ENCODE measurements around the gene ALKBH4. TPM values are rescaled to one million over a fixed set of nuclear protein-coding genes. Genes with fewer than 3 reads are reported as not detected.

ALKBH4 gene
- total and polyA plus RNA-seq, 10 of the 15 experiments (the other 5 are each of a cell fraction or from before 2014, with no cell fraction given), result 4.1 to 16.9 (median 11.3) TPM

DNA sequence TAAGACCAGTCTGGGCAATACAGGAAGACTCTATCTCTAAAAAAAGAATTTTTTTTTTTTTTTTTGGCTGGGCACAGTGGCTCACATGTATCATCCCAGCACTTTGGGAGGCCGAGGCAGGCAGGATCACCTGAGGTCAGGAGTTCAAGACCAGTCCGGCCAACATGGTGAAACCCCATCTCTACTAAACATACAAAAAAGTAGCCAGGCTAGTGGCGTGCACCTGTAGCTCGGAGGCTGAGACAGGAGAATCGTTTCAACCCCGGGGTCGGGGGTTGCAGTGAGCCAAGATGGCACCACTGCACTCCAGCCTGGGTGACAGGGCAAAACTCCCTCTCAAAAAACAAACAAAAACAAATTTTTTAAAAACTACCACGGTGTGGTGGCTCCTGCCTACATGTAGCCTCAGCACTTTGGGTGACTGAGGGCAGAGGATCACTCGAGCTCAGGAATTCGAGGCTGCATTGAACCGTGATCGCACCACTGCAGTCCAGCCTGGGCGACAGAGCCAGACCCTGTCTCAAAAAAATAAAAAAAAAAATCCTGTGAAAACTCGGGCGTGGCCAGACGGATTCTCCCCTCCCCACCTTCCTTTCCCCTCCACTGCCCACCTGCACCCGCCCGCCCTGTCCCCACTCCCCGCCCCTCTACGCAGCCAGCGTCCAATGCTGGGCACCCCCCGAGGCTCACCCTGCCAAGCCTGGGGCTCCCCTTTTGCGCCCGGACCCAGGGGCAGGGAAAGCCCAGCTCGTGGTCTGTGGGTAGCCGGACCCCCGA is 32.0 kb downstream of the ALKBH4 start:
- Histone ChIP-seq H3K79me2 (ENCODE audit: control insufficient read depth, insufficient read depth, low read length) (peaks cover 35% of the 10 kb centered on the region), H3K9me3 (replicated peaks; ENCODE audit: control insufficient read depth, insufficient read depth, low read length) (no peaks in the 10 kb centered on the region), H3K4me2 (ENCODE audit: control insufficient read depth, insufficient read depth) (peak overlapping the region; percentile 92), H2AFZ (ENCODE audit: control insufficient read depth, low read depth, low read length) (peak overlapping the region; percentile 54), H3K36me3 (ENCODE audit: control insufficient read depth in 2 of 2, insufficient read depth in 2 of 2, low read length in 1 of 2) (peaks cover 3 to 5% of the 10 kb centered on the region in 2 experiments; a peak in 3 of 4 replicates), H3K4me3 (peak overlapping the region; percentile 72), H3K9ac (ENCODE audit: control insufficient read depth, insufficient read depth, low read length) (peak overlapping the region; percentile 72), H4K20me1 (ENCODE audit: control insufficient read depth, insufficient read depth) (no peaks in the 10 kb centered on the region), H3K4me1 (ENCODE audit: control insufficient read depth, insufficient read depth, low read length) (peaks cover 36% of the 10 kb centered on the region), H3K27me3 (replicated peaks in 1 of 2; ENCODE audit: control insufficient read depth in 2 of 2, insufficient read depth in 2 of 2, low read length in 1 of 2) (no peaks in the 10 kb centered on the region), H3K27ac (ENCODE audit: control insufficient read depth, insufficient read depth) (peak overlapping the region; percentile 93)
- under 1% methylated on average over 15 of the region's 27 CpGs for WGBS (ENCODE audit: insufficient coverage, insufficient replicate concordance, low lambda C conversion rate, missing lambda C conversion rate)
- intact Hi-C loops (cut with micrococcal nuclease; ENCODE audit: unreplicated experiment) (loop anchor here (1.0 kb wide), 1 partner anchor 10 kb away; no protein-coding TSS in a partner anchor), in situ Hi-C loops (cut with MboI) (no loop called here)
- ATAC-seq, result peak; percentile 66
- ChIA-PET SMC1A (ENCODE audit: uncharacterized antibody, unreplicated experiment) (interaction anchor here (0.9 to 1.7 kb wide), 8 partner anchors 8 to 36 kb away, joined by 3 to 6 read pairs (median 4); no protein-coding TSS in a partner anchor), RAD21 (ENCODE audit: unreplicated experiment) (interaction anchor here (1.0 to 2.8 kb wide), 6 partner anchors 11 to 34 kb away, joined by 3 to 26 read pairs (median 6); no protein-coding TSS in a partner anchor), POLR2A (interaction anchor here (0.5 to 13.0 kb wide), 11 partner anchors 8 to 1331 kb away, joined by 3 to 210 read pairs (median 4); partner anchors contain the start of genes ALKBH4 and LRWD1), CTCF (interaction anchor here (1.2 to 5.0 kb wide), 4 partner anchors 9 to 26 kb away, joined by 3 to 39 read pairs (median 5); no protein-coding TSS in a partner anchor)
- TF ChIP-seq KLF5 (IDR thresholded peaks at IDR 0.05; ENCODE audit: partially characterized antibody) (no peak), HDGF (IDR thresholded peaks at IDR 0.05) (peak; percentile 62; the same call in 1 of the 2 replicates), PAX8 (IDR thresholded peaks at IDR 0.05) (no peak), CHD2 (IDR thresholded peaks at IDR 0.05; ENCODE audit: borderline replicate concordance, low read depth, low read length) (peak; percentile 35; the same call in 1 of the 2 replicates), NR2F1 (conservative IDR thresholded peaks at IDR 0.05) (peak; percentile 20; the same call in 1 of the 2 replicates), WRNIP1 (IDR thresholded peaks at IDR 0.05; ENCODE audit: borderline replicate concordance, low read depth, low read length) (0 out of 2 replicates have a peak, but pooled peaks have one; percentile 42)
- TF ChIP-seq, protein P1, sequence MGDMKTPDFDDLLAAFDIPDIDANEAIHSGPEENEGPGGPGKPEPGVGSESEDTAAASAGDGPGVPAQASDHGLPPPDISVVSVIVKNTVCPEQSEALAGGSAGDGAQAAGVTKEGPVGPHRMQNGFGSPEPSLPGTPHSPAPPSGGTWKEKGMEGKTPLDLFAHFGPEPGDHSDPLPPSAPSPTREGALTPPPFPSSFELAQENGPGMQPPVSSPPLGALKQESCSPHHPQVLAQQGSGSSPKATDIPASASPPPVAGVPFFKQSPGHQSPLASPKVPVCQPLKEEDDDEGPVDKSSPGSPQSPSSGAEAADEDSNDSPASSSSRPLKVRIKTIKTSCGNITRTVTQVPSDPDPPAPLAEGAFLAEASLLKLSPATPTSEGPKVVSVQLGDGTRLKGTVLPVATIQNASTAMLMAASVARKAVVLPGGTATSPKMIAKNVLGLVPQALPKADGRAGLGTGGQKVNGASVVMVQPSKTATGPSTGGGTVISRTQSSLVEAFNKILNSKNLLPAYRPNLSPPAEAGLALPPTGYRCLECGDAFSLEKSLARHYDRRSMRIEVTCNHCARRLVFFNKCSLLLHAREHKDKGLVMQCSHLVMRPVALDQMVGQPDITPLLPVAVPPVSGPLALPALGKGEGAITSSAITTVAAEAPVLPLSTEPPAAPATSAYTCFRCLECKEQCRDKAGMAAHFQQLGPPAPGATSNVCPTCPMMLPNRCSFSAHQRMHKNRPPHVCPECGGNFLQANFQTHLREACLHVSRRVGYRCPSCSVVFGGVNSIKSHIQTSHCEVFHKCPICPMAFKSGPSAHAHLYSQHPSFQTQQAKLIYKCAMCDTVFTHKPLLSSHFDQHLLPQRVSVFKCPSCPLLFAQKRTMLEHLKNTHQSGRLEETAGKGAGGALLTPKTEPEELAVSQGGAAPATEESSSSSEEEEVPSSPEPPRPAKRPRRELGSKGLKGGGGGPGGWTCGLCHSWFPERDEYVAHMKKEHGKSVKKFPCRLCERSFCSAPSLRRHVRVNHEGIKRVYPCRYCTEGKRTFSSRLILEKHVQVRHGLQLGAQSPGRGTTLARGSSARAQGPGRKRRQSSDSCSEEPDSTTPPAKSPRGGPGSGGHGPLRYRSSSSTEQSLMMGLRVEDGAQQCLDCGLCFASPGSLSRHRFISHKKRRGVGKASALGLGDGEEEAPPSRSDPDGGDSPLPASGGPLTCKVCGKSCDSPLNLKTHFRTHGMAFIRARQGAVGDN (IDR thresholded peaks at IDR 0.05), result peak; percentile 32; the same call in 1 of the 2 replicates
- no peak for DNase-seq (ENCODE audit: low read depth, low spot score)
- BruUV-seq (replicated peaks), result TSS peak; percentile 90
- peak; percentile 64 for FAIRE-seq

Data from GM12878 (cell line).